Pons (tissue), 1 donor: ENCODE measurements around the gene AFG1L.
"Not testable (repeated sequence)": the region's sequence is repeated elsewhere in the genome, so short reads cannot be mapped to it uniquely, and the experiment has no call there.

Source experiments
- DNase-seq: peaks from one replicate; pipeline ENCODE4 v3.0.0-alpha.2; 2016; ENCODE audit warnings: low spot score

AFG1L gene

DNA sequence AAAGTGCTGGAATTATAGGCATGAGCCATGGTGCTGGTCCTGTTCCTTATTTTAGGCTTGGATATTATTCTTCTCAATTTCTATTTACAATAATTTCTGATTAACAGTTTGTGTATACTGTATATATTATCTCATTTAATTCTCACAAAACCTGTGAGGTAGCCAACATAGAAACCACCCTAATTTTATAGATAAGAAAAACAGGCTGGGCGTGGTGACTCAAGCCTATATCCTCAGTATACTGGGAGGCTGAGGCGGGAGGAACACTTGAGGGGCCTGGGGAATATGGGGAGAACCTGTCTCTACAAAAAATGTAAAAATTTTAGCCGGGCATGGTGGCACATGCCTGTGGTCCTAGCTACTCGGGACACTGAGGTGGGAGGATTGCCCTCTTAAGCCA is 3.8 kb upstream of the AFG1L start:
- no peak for DNase-seq

DNA sequence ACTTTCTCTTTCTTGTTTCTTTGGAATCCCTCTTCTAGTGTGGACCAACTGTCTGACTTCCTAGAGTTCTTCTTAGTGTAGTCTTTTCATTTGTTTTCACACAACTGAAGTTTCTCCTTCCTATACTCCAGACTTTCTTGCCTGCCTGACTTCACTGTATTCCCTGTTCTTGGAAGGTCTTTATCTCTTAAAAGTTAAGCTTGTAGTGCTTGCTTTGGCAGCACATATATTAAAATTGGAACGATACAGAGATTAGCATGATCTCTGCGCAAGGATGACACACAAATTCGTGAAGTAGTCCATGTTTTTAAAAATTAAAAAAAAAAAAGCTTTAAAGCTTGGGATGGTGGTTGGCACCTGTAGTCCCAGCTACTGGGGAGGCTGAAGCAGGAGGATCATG is 2.3 kb upstream of the AFG1L start:
- DNase-seq = not testable (repeated sequence)

GRCh38 chr6:108293527-108294296 is 1.1 kb upstream of the AFG1L start:
- no peak for DNase-seq

DNA sequence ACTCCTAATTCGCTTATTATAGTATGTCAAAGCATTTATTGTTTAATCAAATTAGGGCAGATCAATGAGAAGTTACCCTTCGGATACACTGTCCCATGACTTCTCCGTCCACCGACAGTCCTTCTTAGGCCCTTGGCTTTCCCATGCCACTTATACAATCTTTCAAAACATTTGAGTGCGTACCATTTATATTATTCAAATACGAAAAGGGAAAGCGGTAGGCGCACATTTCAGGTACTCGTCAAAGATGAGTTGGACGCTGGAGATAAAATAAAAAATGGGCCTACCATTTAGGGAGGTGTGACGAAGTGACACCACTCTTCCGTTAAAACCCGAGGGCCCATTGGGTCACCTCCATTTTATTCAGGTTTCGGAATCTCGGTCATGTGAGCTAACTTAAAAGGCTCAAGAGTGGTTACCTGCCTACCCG is 542 bp upstream of the AFG1L start:
- no peak for DNase-seq

DNA sequence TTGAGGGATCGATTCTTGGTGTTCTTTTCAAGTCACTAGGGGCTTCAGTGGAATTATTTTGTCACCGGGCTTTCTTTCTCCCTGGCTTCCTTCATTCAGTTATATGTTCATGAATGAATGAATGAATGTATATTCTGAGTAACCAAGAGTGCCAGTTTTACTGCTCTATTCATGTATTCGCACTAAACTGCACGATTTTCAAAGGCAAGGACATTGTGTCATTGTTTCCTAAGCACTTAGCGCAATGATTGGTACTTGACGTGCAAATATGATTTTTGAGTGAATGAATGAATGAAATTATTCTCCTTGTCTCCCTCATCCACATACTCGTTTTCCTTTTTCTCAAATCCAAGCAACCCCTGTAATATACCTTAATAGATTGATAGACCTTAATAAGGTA is 822 bp downstream of the AFG1L start:
- no peak for DNase-seq

DNA sequence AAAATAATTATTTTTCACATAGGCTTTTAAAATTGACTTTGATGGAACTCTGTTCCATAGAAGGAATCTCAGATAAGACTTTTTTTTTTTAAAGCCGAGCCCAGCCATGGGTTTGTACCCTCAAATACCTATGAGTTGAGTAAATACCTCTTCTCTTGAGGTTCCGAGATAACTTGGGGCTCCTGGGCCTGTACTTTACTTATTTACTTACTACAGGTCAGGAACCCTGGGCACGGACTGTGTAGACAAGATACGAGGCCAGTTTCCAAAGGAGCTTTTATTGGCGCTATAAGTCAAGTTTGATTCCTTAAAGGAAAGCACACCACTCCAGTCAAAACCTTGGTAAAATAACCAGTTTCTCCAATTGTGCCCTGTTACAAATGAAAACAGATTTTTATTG is 7.5 kb downstream of the AFG1L start:
- DNase-seq = no peak

GRCh38 chr6:108304646-108305045 is 9.8 kb downstream of the AFG1L start:
- no peak for DNase-seq

DNA sequence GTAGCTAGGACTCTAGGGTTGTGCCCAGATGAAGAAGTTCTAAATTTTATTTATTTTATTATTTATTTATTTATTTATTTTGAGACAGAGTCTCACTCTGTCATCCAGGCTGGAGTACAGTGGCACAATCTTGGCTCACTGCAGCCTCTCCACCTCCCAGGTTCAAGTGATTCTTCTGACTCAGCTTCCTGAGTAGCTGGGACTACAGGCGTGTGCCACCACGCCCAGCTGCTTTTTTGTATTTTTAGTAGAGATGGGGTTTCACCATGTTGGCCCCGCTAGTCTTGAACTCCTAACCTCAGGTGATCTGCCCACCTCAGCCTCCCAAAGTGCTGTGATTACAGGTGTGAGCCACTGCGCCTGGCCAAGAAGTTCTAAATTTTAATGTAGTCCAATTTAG is 13.8 kb downstream of the AFG1L start:
- DNase-seq = not testable (repeated sequence)

GRCh38 chr6:108309844-108310243 is 15.0 kb downstream of the AFG1L start:
- no peak for DNase-seq

- DNase-seq = no peak
Observed at GRCh38 chr6:108312605-108313004, 17.8 kb downstream of the AFG1L start.

DNA sequence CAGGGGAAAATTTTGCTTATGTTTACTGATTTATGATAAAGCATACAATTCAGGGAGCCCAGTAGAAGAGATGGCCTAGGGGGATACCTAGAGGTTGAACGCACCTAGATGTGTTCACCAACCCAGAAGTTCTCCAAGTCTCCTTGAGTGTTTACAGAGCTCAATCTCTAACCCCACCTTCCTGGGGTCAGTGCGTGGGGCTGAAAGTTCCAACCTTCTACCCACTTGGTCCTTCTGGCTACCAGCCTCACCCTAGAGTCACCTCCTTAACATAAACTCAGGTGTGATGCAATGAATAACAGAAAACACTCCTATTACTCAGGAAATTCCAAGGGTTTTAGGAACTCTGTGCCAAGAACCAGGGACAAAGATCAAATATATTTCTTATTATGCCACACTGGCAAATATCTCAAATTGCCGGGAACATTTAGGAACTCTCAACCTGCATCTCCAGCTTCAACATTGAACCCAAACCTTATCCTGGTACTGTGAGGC is 26.4 kb downstream of the AFG1L start:
- no peak for DNase-seq

GRCh38 chr6:108322728-108323127 is 27.9 kb downstream of the AFG1L start:
- no peak for DNase-seq

- no peak for DNase-seq
Observed at GRCh38 chr6:108323710-108324466, 29.0 kb downstream of the AFG1L start.

- not testable (repeated sequence) for DNase-seq
Observed at GRCh38 chr6:108330221-108330785, 35.4 kb downstream of the AFG1L start.

- DNase-seq = no peak
Observed at GRCh38 chr6:108330806-108331205, 36.0 kb downstream of the AFG1L start.

- no peak for DNase-seq
Observed at GRCh38 chr6:108331982-108332381, 37.1 kb downstream of the AFG1L start.

DNA sequence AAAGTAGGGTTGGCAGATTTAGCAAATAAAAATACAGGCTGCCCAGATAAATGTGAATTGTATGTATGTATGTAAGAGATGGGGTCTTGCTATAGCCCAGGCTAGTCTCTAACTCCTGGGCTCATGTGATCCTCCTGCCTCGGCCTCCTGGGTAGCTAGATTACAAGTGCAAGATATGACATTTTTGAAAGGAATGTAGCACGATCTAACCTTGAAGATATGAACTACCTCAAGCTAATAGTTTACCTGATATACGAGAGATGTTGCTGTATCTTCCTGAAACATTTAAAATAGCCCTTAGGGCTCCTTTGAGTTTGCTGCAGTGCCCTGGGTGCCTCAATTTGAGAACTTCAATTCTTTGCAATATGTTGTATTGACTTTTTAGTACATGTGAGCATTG is 42.1 kb downstream of the AFG1L start:
- no peak for DNase-seq

- no peak for DNase-seq
Observed at GRCh38 chr6:108337721-108338120, 42.9 kb downstream of the AFG1L start.

GRCh38 chr6:108341372-108341771 is 46.5 kb downstream of the AFG1L start:
- no peak for DNase-seq

- no peak for DNase-seq
Observed at GRCh38 chr6:108343894-108344293, 49.0 kb downstream of the AFG1L start.

DNA sequence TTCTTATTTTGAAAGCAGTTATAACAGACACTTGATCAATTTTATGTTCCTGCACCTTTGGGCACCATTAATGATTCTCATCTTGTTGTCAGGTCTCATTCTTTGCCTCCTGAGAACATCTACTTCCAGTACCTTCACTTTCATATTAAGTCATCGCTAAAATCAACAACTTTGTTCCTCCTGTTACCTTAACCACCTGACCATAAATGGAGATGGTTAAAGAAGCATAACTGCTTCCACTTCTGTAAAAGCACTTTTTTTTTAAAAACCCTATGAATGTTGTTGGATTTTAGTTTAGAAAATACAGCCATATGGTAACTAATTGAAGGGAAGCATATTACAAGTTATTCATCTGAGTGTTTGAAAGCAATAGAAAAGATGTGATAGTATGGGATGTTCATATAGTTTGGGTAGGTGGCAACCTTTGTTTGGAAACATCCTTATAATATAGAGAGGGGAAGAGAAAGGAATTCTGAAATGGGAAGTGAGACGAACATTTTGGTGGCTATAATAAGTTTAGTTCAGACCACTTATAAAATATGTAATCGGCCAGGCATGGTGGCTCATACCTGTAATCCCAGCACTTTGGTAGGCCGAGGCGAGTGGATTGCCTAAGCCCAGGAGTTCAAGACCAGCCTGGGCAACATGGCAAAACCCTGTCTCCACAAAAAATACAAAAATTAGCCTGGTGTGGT is 53.9 kb downstream of the AFG1L start:
- DNase-seq = no peak

- DNase-seq = no peak
Observed at GRCh38 chr6:108350528-108350927, 55.7 kb downstream of the AFG1L start.
